Measurements from ENCODE around the gene PRICKLE4. TPM values are rescaled to one million over a fixed set of nuclear protein-coding genes. Genes with fewer than 3 reads are reported as not detected.

The PRICKLE4 gene
- polyA plus RNA-seq, 1 donor from 2014 or later: 1.3 TPM

- TF ChIP-seq EP300 (conservative IDR thresholded peaks at IDR 0.05; ENCODE audit: poor library complexity, severe bottlenecking) (no peak), REST (IDR thresholded peaks at IDR 0.05; ENCODE audit: borderline replicate concordance) (no peak), MXI1 (conservative IDR thresholded peaks at IDR 0.05; ENCODE audit: poor library complexity, severe bottlenecking) (no peak), POLR2AphosphoS5 (IDR thresholded peaks at IDR 0.05) (no peak), EZH2 (IDR thresholded peaks at IDR 0.05; ENCODE audit: borderline replicate concordance, insufficient read depth, low read length, poor library complexity, severe bottlenecking) (no peak), RAD21 (conservative IDR thresholded peaks at IDR 0.05) (no peak), TAF1 (IDR thresholded peaks at IDR 0.05; ENCODE audit: low read depth) (no peak), SMC3 (conservative IDR thresholded peaks at IDR 0.05; ENCODE audit: poor library complexity) (no peak)
- TF ChIP-seq, protein P1, sequence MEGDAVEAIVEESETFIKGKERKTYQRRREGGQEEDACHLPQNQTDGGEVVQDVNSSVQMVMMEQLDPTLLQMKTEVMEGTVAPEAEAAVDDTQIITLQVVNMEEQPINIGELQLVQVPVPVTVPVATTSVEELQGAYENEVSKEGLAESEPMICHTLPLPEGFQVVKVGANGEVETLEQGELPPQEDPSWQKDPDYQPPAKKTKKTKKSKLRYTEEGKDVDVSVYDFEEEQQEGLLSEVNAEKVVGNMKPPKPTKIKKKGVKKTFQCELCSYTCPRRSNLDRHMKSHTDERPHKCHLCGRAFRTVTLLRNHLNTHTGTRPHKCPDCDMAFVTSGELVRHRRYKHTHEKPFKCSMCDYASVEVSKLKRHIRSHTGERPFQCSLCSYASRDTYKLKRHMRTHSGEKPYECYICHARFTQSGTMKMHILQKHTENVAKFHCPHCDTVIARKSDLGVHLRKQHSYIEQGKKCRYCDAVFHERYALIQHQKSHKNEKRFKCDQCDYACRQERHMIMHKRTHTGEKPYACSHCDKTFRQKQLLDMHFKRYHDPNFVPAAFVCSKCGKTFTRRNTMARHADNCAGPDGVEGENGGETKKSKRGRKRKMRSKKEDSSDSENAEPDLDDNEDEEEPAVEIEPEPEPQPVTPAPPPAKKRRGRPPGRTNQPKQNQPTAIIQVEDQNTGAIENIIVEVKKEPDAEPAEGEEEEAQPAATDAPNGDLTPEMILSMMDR (IDR thresholded peaks at IDR 0.05; ENCODE audit: poor library complexity, severe bottlenecking): no peak
- Histone ChIP-seq H3K27me3 (ENCODE audit: insufficient read depth, low read depth, low read length) (no peaks in the 10 kb centered on the region), H3K9ac (ENCODE audit: low read length) (no peak overlapping the region), H3K4me3 (ENCODE audit: low read length) (no peak overlapping the region), H3F3A (ENCODE audit: insufficient read depth, low read length, poor library complexity, severe bottlenecking) (no peaks in the 10 kb centered on the region), H3K36me3 (ENCODE audit: insufficient read depth, low read length) (no peaks in the 10 kb centered on the region), H2AFZ (ENCODE audit: low read depth, low read length) (no peak overlapping the region), H4K20me1 (ENCODE audit: insufficient read depth) (no peaks in the 10 kb centered on the region), H3K79me2 (replicated peaks; ENCODE audit: insufficient read depth, low read length) (no peaks in the 10 kb centered on the region), H3K9me2 (ENCODE audit: insufficient read depth, low read length) (no peaks in the 10 kb centered on the region), H3K27ac (ENCODE audit: low read length) (no peak overlapping the region), H3K4me2 (ENCODE audit: low read length) (no peak overlapping the region), H3K9me3 (ENCODE audit: low read length) (no peaks in the 10 kb centered on the region)
These were observed 21.3 kb upstream of the PRICKLE4 start for GRCh38 chr6:41759106-41759904.

DNA sequence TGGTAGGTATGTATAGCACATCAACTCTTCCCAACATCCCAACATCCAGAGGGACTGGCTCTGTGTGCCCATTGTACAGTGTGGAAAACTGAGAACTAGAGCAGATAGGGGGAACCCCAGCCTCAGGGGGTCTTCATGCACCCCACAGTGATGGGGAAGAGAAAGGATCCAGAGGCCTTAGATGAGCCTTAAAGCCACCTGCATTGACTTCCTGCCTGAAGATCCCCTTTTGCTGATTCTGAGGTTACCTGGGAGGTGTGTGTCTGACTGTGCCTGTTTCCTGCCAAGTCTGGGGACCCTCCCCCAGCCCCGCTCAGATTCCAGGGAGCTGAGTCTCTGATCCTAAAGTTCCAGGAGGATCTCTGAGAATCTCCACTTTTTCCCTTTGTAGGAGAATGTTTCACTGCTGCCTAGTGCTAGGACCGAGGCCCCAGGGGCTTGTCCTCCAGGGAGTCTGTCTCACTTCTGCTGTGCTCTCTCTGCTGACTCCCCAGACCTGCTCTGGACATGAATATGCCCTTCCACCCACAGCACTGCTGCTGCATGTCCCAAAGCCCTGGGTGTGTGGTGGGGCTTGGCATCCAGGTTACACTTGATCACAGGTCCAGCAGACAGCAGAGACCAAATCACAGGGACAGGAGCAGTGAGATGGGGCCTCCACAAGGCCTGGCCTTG is 20.5 kb upstream of the PRICKLE4 start:
- no peak overlapping the region for H3K27ac ChIP-seq (ENCODE audit: low read length)
- no peaks in the 10 kb centered on the region for H3K79me2 ChIP-seq (replicated peaks; ENCODE audit: insufficient read depth, low read length)
- no peak overlapping the region for H3K4me2 ChIP-seq (ENCODE audit: low read length)
- H3F3A ChIP-seq (ENCODE audit: insufficient read depth, low read length, poor library complexity, severe bottlenecking): no peaks in the 10 kb centered on the region
- H3K36me3 ChIP-seq (ENCODE audit: insufficient read depth, low read length): no peaks in the 10 kb centered on the region
- no peak for TF ChIP-seq MXI1 (conservative IDR thresholded peaks at IDR 0.05; ENCODE audit: poor library complexity, severe bottlenecking)
- TF ChIP-seq EZH2 (IDR thresholded peaks at IDR 0.05; ENCODE audit: borderline replicate concordance, insufficient read depth, low read length, poor library complexity, severe bottlenecking): no peak
- TF ChIP-seq RAD21 (conservative IDR thresholded peaks at IDR 0.05): no peak
- no peak for TF ChIP-seq REST (IDR thresholded peaks at IDR 0.05; ENCODE audit: borderline replicate concordance)
- no peak for TF ChIP-seq TAF1 (IDR thresholded peaks at IDR 0.05; ENCODE audit: low read depth)
- TF ChIP-seq, protein P1 (IDR thresholded peaks at IDR 0.05; ENCODE audit: poor library complexity, severe bottlenecking): no peak
- no peak for TF ChIP-seq SMC3 (conservative IDR thresholded peaks at IDR 0.05; ENCODE audit: poor library complexity)
- TF ChIP-seq EP300 (conservative IDR thresholded peaks at IDR 0.05; ENCODE audit: poor library complexity, severe bottlenecking): no peak
- TF ChIP-seq POLR2AphosphoS5 (IDR thresholded peaks at IDR 0.05): no peak
- H3K9me3 ChIP-seq (ENCODE audit: low read length): no peaks in the 10 kb centered on the region
- no peaks in the 10 kb centered on the region for H3K27me3 ChIP-seq (ENCODE audit: insufficient read depth, low read depth, low read length)
- no peaks in the 10 kb centered on the region for H4K20me1 ChIP-seq (ENCODE audit: insufficient read depth)
- no peak overlapping the region for H2AFZ ChIP-seq (ENCODE audit: low read depth, low read length)
- H3K9ac ChIP-seq (ENCODE audit: low read length): no peak overlapping the region
- no peaks in the 10 kb centered on the region for H3K9me2 ChIP-seq (ENCODE audit: insufficient read depth, low read length)
- no peak overlapping the region for H3K4me3 ChIP-seq (ENCODE audit: low read length)
